ENCODE measurements around the gene LRMDA. TPM values are rescaled to one million over a fixed set of nuclear protein-coding genes. Genes with fewer than 3 reads are reported as not detected.
A peak's percentile ranks its signal among the peaks of the same experiment; 100 is the strongest.

Gene LRMDA
- total RNA-seq, 1 donor from 2014 or later = not detected

GRCh38 chr10:75568450-75569130 is 137.2 kb downstream of the LRMDA start:
- peak; percentile 62 for DNase-seq (ENCODE audit: low read depth)

- no peak for DNase-seq (ENCODE audit: low read depth)
These were observed 138.1 kb downstream of the LRMDA start for GRCh38 chr10:75569506-75569905.

GRCh38 chr10:75572478-75572877 is 141.1 kb downstream of the LRMDA start:
- DNase-seq (ENCODE audit: low read depth) = no peak

- DNase-seq (ENCODE audit: low read depth) = no peak
These were observed 144.5 kb downstream of the LRMDA start for GRCh38 chr10:75575940-75576339.

GRCh38 chr10:75582102-75582501 is 150.7 kb downstream of the LRMDA start:
- no peak for DNase-seq (ENCODE audit: low read depth)

DNA sequence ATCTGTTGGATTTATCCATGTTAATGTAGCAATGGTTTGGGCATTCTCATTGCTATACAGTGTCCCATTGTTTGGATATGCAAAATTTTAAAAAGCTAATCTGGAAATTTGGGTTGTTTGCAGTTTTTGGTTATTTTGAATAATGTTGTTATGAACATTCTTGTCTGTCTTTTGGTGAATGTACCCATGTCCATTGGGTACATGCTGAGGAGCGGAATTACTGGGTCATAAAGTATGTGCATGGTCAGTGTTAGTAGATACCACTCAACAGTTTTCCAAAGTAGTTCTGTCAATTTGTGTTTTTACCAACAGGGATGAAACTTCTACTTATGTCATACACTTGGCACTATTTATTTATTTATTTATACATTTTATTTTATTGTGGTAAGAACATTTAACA is 153.9 kb downstream of the LRMDA start:
- DNase-seq (ENCODE audit: low read depth) = no peak

- DNase-seq (ENCODE audit: low read depth) = no peak
These were observed 155.4 kb downstream of the LRMDA start for GRCh38 chr10:75586814-75587213.

DNA sequence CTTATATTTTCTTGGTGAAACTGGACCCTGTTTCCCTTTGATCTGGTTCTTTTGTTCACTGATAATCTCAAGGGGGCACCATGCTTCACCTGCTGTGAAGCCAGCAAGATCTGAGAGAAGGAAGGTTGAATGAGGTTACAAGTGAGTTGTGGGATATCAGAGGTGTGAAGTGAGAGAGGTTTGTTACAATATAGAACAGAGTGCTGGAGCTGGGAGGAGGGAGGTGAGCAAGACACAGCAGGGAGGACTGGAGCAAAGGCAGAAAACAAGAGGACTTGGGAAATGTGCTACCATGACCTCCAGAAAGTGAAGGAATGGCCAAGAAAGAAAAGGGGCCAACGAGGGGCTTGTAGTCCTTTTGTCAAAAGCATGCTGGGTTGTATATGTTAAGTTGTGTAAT is 156.6 kb downstream of the LRMDA start:
- no peak for DNase-seq (ENCODE audit: low read depth)

- DNase-seq (ENCODE audit: low read depth) = no peak
These were observed 158.7 kb downstream of the LRMDA start for GRCh38 chr10:75589895-75590654.

GRCh38 chr10:75592151-75592787 is 160.8 kb downstream of the LRMDA start:
- no peak for DNase-seq (ENCODE audit: low read depth)

- DNase-seq (ENCODE audit: low read depth) = no peak
These were observed 161.6 kb downstream of the LRMDA start for GRCh38 chr10:75592791-75593643.

- DNase-seq (ENCODE audit: low read depth) = no peak
These were observed 162.5 kb downstream of the LRMDA start for GRCh38 chr10:75593692-75594556.

GRCh38 chr10:75596930-75597620 is 165.7 kb downstream of the LRMDA start:
- no peak for DNase-seq (ENCODE audit: low read depth)

GRCh38 chr10:75597773-75598440 is 166.5 kb downstream of the LRMDA start:
- no peak for DNase-seq (ENCODE audit: low read depth)

DNA sequence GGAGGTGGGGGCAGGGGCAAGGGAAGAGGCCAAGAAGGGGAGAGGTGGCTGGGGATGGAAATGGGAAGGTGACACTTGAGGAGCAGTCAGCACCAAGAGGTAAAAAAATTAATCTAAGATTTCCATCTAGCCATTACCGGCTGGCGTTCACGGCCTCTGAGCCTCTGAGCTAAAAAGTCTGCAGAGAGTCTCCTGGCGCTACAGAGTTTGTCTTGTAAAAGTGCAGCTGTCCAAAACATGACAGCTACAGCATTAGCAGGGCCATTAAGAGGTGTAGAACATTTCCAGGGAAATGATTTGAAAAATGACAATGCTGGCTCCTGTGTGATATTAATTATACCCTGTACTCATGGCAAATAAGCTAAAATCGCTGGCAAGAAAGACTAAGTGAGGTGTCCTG is 167.6 kb downstream of the LRMDA start:
- DNase-seq (ENCODE audit: low read depth) = no peak

GRCh38 chr10:75599875-75600648 is 168.6 kb downstream of the LRMDA start:
- no peak for DNase-seq (ENCODE audit: low read depth)

GRCh38 chr10:75600833-75601232 is 169.4 kb downstream of the LRMDA start:
- DNase-seq (ENCODE audit: low read depth) = no peak

DNA sequence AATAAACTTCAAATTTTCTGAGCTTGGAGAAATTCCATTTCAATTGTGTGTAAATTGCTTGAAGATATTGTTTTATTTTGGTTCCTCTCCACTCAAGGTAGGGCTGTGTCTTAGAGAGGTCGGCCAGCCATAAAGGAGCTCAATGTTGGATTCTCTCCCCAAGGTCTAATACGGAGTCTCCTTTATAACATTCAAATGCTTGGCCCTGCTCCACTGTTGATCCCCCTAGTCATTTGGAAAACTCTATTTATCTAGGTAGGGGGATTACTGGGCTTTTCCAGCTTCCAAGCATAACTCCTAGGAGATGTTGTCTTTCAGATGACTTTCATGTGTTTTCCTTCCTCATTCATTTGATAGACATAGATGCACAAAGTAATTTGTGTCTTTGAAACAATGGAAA is 170.9 kb downstream of the LRMDA start:
- no peak for DNase-seq (ENCODE audit: low read depth)
